ENCODE measurements around the gene PLOD2. TPM values are rescaled to one million over a fixed set of nuclear protein-coding genes. Genes with fewer than 3 reads are reported as not detected.
A peak's percentile ranks its signal among the peaks of the same experiment; 100 is the strongest.

The PLOD2 gene
- total and polyA plus RNA-seq, 2 of the 4 experiments (the other 2 are of a cell fraction) = 84.0 to 117 TPM

DNA sequence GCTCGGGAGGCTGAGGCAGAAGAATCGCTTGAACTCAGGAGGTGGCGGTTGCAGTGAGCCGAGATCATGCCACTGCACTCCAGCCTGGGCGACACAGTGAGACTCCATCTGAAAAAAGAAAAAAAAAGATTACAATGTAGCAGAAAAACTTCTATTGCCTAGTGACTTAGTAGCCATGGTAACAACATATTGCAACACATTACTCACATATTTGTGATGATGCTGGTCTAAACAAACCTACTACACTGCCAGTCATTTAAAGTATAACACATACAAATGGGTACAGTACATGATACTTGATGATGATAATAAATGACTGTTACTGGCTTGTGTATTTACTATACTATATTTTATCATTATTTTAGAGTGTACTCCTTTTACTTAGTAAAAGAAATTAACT, 125.6 kb downstream of the PLOD2 start:
- TF ChIP-seq CEBPB (IDR thresholded peaks at IDR 0.05; ENCODE audit: low read depth, low read length) (peak; percentile 86), MAZ (IDR thresholded peaks at IDR 0.05; ENCODE audit: borderline replicate concordance, low read depth, low read length) (no peak)
- Histone ChIP-seq H3K14ac (replicated peaks; ENCODE audit: low read depth, low read length) (no peak overlapping the region), H2AK5ac (ENCODE audit: low read depth, low read length) (no peak overlapping the region), H2AFZ (replicated peaks; ENCODE audit: low read length, poor library complexity) (no peak overlapping the region), H3K4me3 (ENCODE audit: insufficient read depth, low read depth, low read length) (no peak overlapping the region), H3K4me2 (ENCODE audit: low read depth, low read length) (no peak overlapping the region), H3K9me1 (ENCODE audit: insufficient read depth, low read length) (no peaks in the 10 kb centered on the region), H2BK15ac (ENCODE audit: low read depth, low read length) (no peak overlapping the region), H3K4ac (ENCODE audit: low read depth, low read length) (no peak overlapping the region), H3K18ac (ENCODE audit: low read depth, low read length) (no peak overlapping the region), H4K5ac (ENCODE audit: low read depth, low read length) (no peak overlapping the region), H2AK9ac (replicated peaks; ENCODE audit: low read depth, low read length, poor library complexity) (no peak overlapping the region), H4K20me1 (ENCODE audit: insufficient read depth, low read length) (no peaks in the 10 kb centered on the region), H4K91ac (ENCODE audit: insufficient read depth, low read depth, low read length) (no peak overlapping the region), H2BK5ac (ENCODE audit: low read depth, low read length, poor library complexity, severe bottlenecking) (no peak overlapping the region), H3K79me1 (ENCODE audit: low read depth in 1 of 2, low read length in 2 of 2) (no peaks in the 10 kb centered on the region), H2BK120ac (ENCODE audit: low read depth, low read length) (no peak overlapping the region), H3K56ac (ENCODE audit: extremely low read depth, insufficient read depth, low read length) (no peak overlapping the region), H3K36me3 (ENCODE audit: control insufficient read depth, insufficient read depth, low read length) (no peaks in the 10 kb centered on the region), H3K27me3 (ENCODE audit: control insufficient read depth, insufficient read depth, low read length) (no peaks in the 10 kb centered on the region), H4K8ac (ENCODE audit: low read depth in 2 of 2, low read length in 2 of 2) (no peak overlapping the region), H3K4me1 (ENCODE audit: control insufficient read depth, insufficient read depth, low read length) (no peaks in the 10 kb centered on the region), H3K27ac (ENCODE audit: insufficient read depth, low read length) (no peak overlapping the region), H3K9me3 (ENCODE audit: control insufficient read depth, insufficient read depth, low read length) (no peaks in the 10 kb centered on the region), H3K9ac (ENCODE audit: low read depth, low read length) (no peak overlapping the region), H2BK20ac (ENCODE audit: low read depth, low read length) (no peak overlapping the region), H3K23ac (ENCODE audit: low read depth, low read length) (no peak overlapping the region)
- peak; percentile 23 for DNase-seq
- in situ Hi-C loops (cut with MboI; ENCODE audit: low sequenced_read_pairs) = no loop called here
- no TSS peak for BruUV-seq (replicated peaks)
- dilution Hi-C loops (cut with HindIII; ENCODE audit: low sequenced_read_pairs, unreplicated experiment) = no loop called here
- ChIA-PET CTCF (no interaction called here), POLR2A (ENCODE audit: unreplicated experiment) (no interaction called here)
- ATAC-seq (ENCODE audit: low read depth) = peak; percentile 37
- WGBS, 2 experiments (ENCODE audit: extremely low coverage in 2 of 2, insufficient read length in 1 of 2) = 60% methylated on average over 1 of the region's 5 CpGs; no CpG with 5 or more reads in 1 of the 2 experiments
- intact Hi-C loops (cut with micrococcal nuclease) = no loop called here

All from IMR-90 (cell line).